HG03520 (cell line): ENCODE measurements around the gene GALNT9.
"Not testable (repeated sequence)": the region's sequence is repeated elsewhere in the genome, so short reads cannot be mapped to it uniquely, and the experiment has no call there.

Experiments
- ATAC-seq: cut with Tn5 transposase; IDR thresholded peaks from one replicate; pipeline ENCODE4 v1.9.1; 2021; ENCODE audit warnings: mild to moderate bottlenecking, moderate library complexity; ENCODE audit not compliant: unreplicated experiment

Gene GALNT9

GRCh38 chr12:132295561-132295960 lies 33.8 kb downstream of the GALNT9 start:
- not testable (repeated sequence) for ATAC-seq

GRCh38 chr12:132295101-132295526 lies 34.3 kb downstream of the GALNT9 start:
- no peak for ATAC-seq

GRCh38 chr12:132294121-132295034 lies 35.0 kb downstream of the GALNT9 start:
- ATAC-seq: no peak

- ATAC-seq: no peak
Measured at GRCh38 chr12:132292328-132293319, 36.8 kb downstream of the GALNT9 start.

- no peak for ATAC-seq
Measured at GRCh38 chr12:132291402-132292175, 37.8 kb downstream of the GALNT9 start.

- ATAC-seq: no peak
Measured at GRCh38 chr12:132290203-132290540, 39.2 kb downstream of the GALNT9 start.

GRCh38 chr12:132289356-132290202 lies 39.8 kb downstream of the GALNT9 start:
- ATAC-seq: no peak

GRCh38 chr12:132288516-132289215 lies 40.7 kb downstream of the GALNT9 start:
- no peak for ATAC-seq

- ATAC-seq: no peak
Measured at GRCh38 chr12:132287391-132288238, 41.8 kb downstream of the GALNT9 start.

GRCh38 chr12:132286912-132287311 lies 42.5 kb downstream of the GALNT9 start:
- no peak for ATAC-seq

- no peak for ATAC-seq
Measured at GRCh38 chr12:132285991-132286681, 43.3 kb downstream of the GALNT9 start.

GRCh38 chr12:132284827-132285741 lies 44.3 kb downstream of the GALNT9 start:
- no peak for ATAC-seq

- ATAC-seq: no peak
Measured at GRCh38 chr12:132284071-132284826, 45.1 kb downstream of the GALNT9 start.

- no peak for ATAC-seq
Measured at GRCh38 chr12:132282950-132283771, 46.2 kb downstream of the GALNT9 start.
